NB4 (cell line): ENCODE measurements around the gene HS3ST4.

Source experiments
- MYC ChIP-seq: IDR thresholded peaks from 2 replicates; pipeline ENCODE4 v1.6.1; 2011; ENCODE audit warnings: low read depth, low read length
- TF ChIP-seq, protein P1 (sequence below): IDR thresholded peaks from one replicate; pipeline ENCODE4 v1.5.1; 2012; ENCODE audit warnings: low read depth, low read length

- no peak for TF ChIP-seq MYC
- TF ChIP-seq, protein P1, sequence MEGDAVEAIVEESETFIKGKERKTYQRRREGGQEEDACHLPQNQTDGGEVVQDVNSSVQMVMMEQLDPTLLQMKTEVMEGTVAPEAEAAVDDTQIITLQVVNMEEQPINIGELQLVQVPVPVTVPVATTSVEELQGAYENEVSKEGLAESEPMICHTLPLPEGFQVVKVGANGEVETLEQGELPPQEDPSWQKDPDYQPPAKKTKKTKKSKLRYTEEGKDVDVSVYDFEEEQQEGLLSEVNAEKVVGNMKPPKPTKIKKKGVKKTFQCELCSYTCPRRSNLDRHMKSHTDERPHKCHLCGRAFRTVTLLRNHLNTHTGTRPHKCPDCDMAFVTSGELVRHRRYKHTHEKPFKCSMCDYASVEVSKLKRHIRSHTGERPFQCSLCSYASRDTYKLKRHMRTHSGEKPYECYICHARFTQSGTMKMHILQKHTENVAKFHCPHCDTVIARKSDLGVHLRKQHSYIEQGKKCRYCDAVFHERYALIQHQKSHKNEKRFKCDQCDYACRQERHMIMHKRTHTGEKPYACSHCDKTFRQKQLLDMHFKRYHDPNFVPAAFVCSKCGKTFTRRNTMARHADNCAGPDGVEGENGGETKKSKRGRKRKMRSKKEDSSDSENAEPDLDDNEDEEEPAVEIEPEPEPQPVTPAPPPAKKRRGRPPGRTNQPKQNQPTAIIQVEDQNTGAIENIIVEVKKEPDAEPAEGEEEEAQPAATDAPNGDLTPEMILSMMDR = no peak
Observed at GRCh38 chr16:25922438-25922837, 230.7 kb downstream of the HS3ST4 start.
